ENCODE measurements around the gene GNRH2. TPM values are rescaled to one million over a fixed set of nuclear protein-coding genes. Genes with fewer than 3 reads are reported as not detected.

The GNRH2 gene
- total RNA-seq, 1 donor from 2014 or later, result 1.4 TPM

DNA sequence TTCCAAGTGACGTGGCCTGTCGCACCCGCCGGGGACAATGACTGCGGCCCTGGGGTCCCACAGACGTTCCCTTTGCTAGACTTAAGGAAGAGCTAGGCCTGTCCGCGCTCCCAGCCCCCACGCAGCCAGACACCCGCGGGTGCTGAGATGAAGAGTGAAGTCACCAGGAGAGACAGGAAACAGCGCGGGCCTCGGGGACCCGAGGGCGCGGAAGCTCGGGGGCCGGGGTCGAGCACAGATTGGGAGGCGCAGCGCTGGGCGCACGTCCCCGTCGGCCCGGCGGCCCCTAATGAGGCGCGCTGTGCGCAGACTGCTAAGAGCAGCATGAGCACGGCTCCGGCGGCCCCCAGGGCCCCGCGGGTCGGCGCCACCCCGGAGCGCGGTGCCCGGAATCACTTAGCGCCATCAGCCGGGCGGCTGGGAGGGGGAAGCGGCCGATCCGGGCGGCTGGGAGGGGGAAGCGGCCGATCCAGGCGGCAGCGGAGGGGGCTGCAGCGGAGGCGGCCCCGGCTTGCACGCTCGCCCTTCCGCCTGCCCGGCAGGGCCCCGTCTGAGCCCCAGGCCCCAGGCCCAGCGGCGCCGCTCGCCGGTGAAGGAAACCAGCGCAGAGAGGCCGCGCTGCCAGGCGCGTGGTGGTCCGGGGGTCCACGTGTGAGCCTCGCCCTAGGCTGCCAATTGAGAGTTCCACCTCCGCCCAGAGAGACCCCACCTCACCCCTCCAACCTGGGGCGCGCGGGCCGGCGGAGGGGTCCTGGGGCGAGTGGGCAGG is 49.4 kb downstream of the GNRH2 start:
- Histone ChIP-seq H3K4me1 (ENCODE audit: insufficient read depth, low read length) (peaks cover 5% of the 10 kb centered on the region), H3K27ac (ENCODE audit: low read depth, low read length) (no peak overlapping the region), H3K9me3 (ENCODE audit: insufficient read depth, low read depth, low read length) (no peaks in the 10 kb centered on the region), H3K36me3 (ENCODE audit: insufficient read depth, low read length) (no peaks in the 10 kb centered on the region), H3K79me2 (ENCODE audit: insufficient read depth, low read length) (no peaks in the 10 kb centered on the region), H3K27me3 (ENCODE audit: insufficient read depth, low read length) (peaks cover 9% of the 10 kb centered on the region), H3K4me3 (ENCODE audit: insufficient read depth, low read depth, low read length) (peak overlapping the region; percentile 39), H4K20me1 (ENCODE audit: insufficient read depth, low read length) (no peaks in the 10 kb centered on the region), H3K4me2 (ENCODE audit: low read length) (peak overlapping the region; percentile 81), H3K9ac (ENCODE audit: low read length) (peak overlapping the region; percentile 23), H2AFZ (ENCODE audit: low read depth, low read length) (peak overlapping the region; percentile 81)
- peak; percentile 7 for DNase-seq (ENCODE audit: low read depth)
- Mint-ChIP-seq H3K4me3 (ENCODE audit: unreplicated experiment) (no peak overlapping the region), H3K36me3 (ENCODE audit: low read depth, unreplicated experiment) (no peaks in the 10 kb centered on the region), H3K27ac (ENCODE audit: unreplicated experiment) (no peak overlapping the region), H3K9me3 (ENCODE audit: unreplicated experiment) (peaks cover 7% of the 10 kb centered on the region), H3K27me3 (ENCODE audit: low read depth, unreplicated experiment) (peaks cover 41% of the 10 kb centered on the region), H3K4me1 (ENCODE audit: low read depth, unreplicated experiment) (no peaks in the 10 kb centered on the region)
- no peak for FAIRE-seq
- TF ChIP-seq EZH2 (IDR thresholded peaks at IDR 0.05; ENCODE audit: insufficient read depth, low read length), result peak; percentile 75
- TF ChIP-seq, protein P1, sequence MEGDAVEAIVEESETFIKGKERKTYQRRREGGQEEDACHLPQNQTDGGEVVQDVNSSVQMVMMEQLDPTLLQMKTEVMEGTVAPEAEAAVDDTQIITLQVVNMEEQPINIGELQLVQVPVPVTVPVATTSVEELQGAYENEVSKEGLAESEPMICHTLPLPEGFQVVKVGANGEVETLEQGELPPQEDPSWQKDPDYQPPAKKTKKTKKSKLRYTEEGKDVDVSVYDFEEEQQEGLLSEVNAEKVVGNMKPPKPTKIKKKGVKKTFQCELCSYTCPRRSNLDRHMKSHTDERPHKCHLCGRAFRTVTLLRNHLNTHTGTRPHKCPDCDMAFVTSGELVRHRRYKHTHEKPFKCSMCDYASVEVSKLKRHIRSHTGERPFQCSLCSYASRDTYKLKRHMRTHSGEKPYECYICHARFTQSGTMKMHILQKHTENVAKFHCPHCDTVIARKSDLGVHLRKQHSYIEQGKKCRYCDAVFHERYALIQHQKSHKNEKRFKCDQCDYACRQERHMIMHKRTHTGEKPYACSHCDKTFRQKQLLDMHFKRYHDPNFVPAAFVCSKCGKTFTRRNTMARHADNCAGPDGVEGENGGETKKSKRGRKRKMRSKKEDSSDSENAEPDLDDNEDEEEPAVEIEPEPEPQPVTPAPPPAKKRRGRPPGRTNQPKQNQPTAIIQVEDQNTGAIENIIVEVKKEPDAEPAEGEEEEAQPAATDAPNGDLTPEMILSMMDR (IDR thresholded peaks at IDR 0.05; ENCODE audit: insufficient read depth, low read depth, low read length), result no peak

DNA sequence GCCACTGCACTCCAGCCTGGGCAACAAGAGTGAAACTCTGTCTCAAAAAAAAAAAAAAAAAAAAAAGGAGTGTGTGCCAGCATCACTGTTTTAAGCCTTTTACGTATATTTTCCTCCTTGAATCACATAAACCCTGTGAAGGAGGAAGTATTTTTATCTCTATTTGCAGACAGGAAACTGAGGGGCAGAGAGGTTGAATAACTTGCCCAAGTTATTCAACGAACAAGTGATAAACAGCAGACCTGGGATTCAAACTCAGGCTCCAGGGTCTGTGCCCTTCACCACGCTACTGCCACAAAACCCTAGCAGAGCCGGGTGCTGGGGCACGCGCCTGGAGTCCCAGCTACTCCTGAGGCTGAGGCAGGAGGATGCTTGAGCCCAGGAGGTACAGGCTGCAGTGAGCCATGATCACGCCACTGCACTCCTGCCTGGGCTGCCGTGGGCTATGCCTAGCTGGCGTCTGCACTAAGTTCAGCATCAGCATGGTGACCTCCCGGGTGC is 50.5 kb downstream of the GNRH2 start:
- no peaks in the 10 kb centered on the region for H3K36me3 Mint-ChIP-seq (ENCODE audit: low read depth, unreplicated experiment)
- H3K27ac Mint-ChIP-seq (ENCODE audit: unreplicated experiment), result no peak overlapping the region
- H3K9me3 Mint-ChIP-seq (ENCODE audit: unreplicated experiment), result peaks cover 7% of the 10 kb centered on the region
- Histone ChIP-seq H3K27ac (ENCODE audit: low read depth, low read length) (no peak overlapping the region), H3K79me2 (ENCODE audit: insufficient read depth, low read length) (no peaks in the 10 kb centered on the region), H2AFZ (ENCODE audit: low read depth, low read length) (no peak overlapping the region), H3K9me3 (ENCODE audit: insufficient read depth, low read depth, low read length) (no peaks in the 10 kb centered on the region), H3K4me3 (ENCODE audit: insufficient read depth, low read depth, low read length) (no peak overlapping the region), H3K9ac (ENCODE audit: low read length) (no peak overlapping the region), H4K20me1 (ENCODE audit: insufficient read depth, low read length) (no peaks in the 10 kb centered on the region), H3K4me2 (ENCODE audit: low read length) (no peak overlapping the region), H3K4me1 (ENCODE audit: insufficient read depth, low read length) (peaks cover 5% of the 10 kb centered on the region), H3K27me3 (ENCODE audit: insufficient read depth, low read length) (peaks cover 9% of the 10 kb centered on the region), H3K36me3 (ENCODE audit: insufficient read depth, low read length) (no peaks in the 10 kb centered on the region)
- H3K27me3 Mint-ChIP-seq (ENCODE audit: low read depth, unreplicated experiment), result peaks cover 33% of the 10 kb centered on the region
- H3K4me1 Mint-ChIP-seq (ENCODE audit: low read depth, unreplicated experiment), result no peaks in the 10 kb centered on the region
- no peak for DNase-seq (ENCODE audit: low read depth)
- H3K4me3 Mint-ChIP-seq (ENCODE audit: unreplicated experiment), result no peak overlapping the region
- no peak for FAIRE-seq
- TF ChIP-seq EZH2 (IDR thresholded peaks at IDR 0.05; ENCODE audit: insufficient read depth, low read length), result no peak
- TF ChIP-seq, protein P1 (IDR thresholded peaks at IDR 0.05; ENCODE audit: insufficient read depth, low read depth, low read length), result no peak
